Keratinocyte (primary cell): ENCODE measurements around the gene ACTR2. TPM values are rescaled to one million over a fixed set of nuclear protein-coding genes. Genes with fewer than 3 reads are reported as not detected.
"Not testable (repeated sequence)": the region's sequence is repeated elsewhere in the genome, so short reads cannot be mapped to it uniquely, and the experiment has no call there.

Source experiments
- DNase-seq: peaks from one replicate; pipeline ENCODE4 v3.0.0-alpha.2; 2011; ENCODE audit warnings: low read depth, missing footprints, low spot score
- FAIRE-seq: peaks from 2 replicates; lab custom pipeline; 2011; peaks lifted over from hg19 to GRCh38; lab: Jason Lieb, UNC
- H2AFZ ChIP-seq: 2 replicates; pipeline ENCODE4 v1.6.0; 2012; ENCODE audit warnings: low read length, control low read depth, inconsistent platforms; ENCODE audit not compliant: control insufficient read depth
- H3K27ac ChIP-seq: 2 replicates; pipeline ENCODE4 v1.5.1; 2011; ENCODE audit warnings: low read length; ENCODE audit not compliant: control insufficient read depth, insufficient read depth
- H3K27me3 ChIP-seq: 3 replicates; pipeline ENCODE4 v1.6.0; 2011; ENCODE audit warnings: low read length; ENCODE audit not compliant: control insufficient read depth, insufficient read depth; ENCODE audit errors: extremely low read depth
- H3K36me3 ChIP-seq, 2 experiments: 2 replicates in 1 of 2; 3 replicates in 1 of 2; pipeline ENCODE4 v1.5.1; 2011; ENCODE audit warnings: low read length in 2 of 2, mild to moderate bottlenecking in 1 of 2; ENCODE audit not compliant: control insufficient read depth in 2 of 2, insufficient read depth in 2 of 2; ENCODE audit errors: extremely low read depth in 1 of 2
- H3K4me1 ChIP-seq: 3 replicates; pipeline ENCODE4 v1.5.1; 2011; ENCODE audit warnings: low read length; ENCODE audit not compliant: control insufficient read depth, insufficient read depth; ENCODE audit errors: extremely low read depth
- H3K4me2 ChIP-seq: 3 replicates; pipeline ENCODE4 v1.6.0; 2011; ENCODE audit warnings: low read depth, low read length; ENCODE audit not compliant: control insufficient read depth, insufficient read depth; ENCODE audit errors: extremely low read depth
- H3K4me3 ChIP-seq, 3 experiments: fragments of 200-600 bp in 1 of 3; sonication (generic) in 1 of 3; 2 replicates in 2 of 3; 3 replicates in 1 of 3; pipeline ENCODE4 v1.5.1; 2011 to 2016; ENCODE audit warnings: low read length in 3 of 3, mild to moderate bottlenecking in 3 of 3, control low read depth in 2 of 3, inconsistent platforms in 1 of 3, low read depth in 1 of 3, mixed read lengths in 1 of 3, mixed run types in 1 of 3, moderate library complexity in 1 of 3; ENCODE audit not compliant: control insufficient read depth in 2 of 3, insufficient read depth in 2 of 3; ENCODE audit errors: extremely low read depth in 1 of 3
- H3K79me2 ChIP-seq: 2 replicates; pipeline ENCODE4 v1.6.0; 2012; ENCODE audit warnings: low read length; ENCODE audit not compliant: control insufficient read depth, insufficient read depth
- H3K9ac ChIP-seq: 3 replicates; pipeline ENCODE4 v1.6.0; 2011; ENCODE audit warnings: low read length; ENCODE audit not compliant: control insufficient read depth, insufficient read depth; ENCODE audit errors: extremely low read depth
- H3K9me1 ChIP-seq: 3 replicates; pipeline ENCODE4 v1.6.0; 2011; ENCODE audit warnings: low read length; ENCODE audit not compliant: control insufficient read depth, insufficient read depth; ENCODE audit errors: extremely low read depth
- H3K9me3 ChIP-seq: 2 replicates; pipeline ENCODE4 v1.5.1; 2012; ENCODE audit warnings: low read depth, low read length; ENCODE audit not compliant: control insufficient read depth
- H4K20me1 ChIP-seq: 3 replicates; pipeline ENCODE4 v1.6.0; 2011; ENCODE audit warnings: low read length; ENCODE audit not compliant: control insufficient read depth, insufficient read depth; ENCODE audit errors: extremely low read depth
- EZH2 ChIP-seq: IDR thresholded peaks from one replicate; pipeline ENCODE4 v1.6.1; 2012; ENCODE audit warnings: inconsistent platforms, mild to moderate bottlenecking, low read length, moderate library complexity
- dilution Hi-C: fragments of 300-500 bp; cut with MboI; formaldehyde crosslinking; loops from one replicate; pipeline ENCODE4 v1.7.0; 2020; ENCODE audit warnings: low sequenced_read_pairs; ENCODE audit not compliant: extremely low pct_ligation_motif_present
- polyA plus RNA-seq, 5 experiments: library from polyadenylated mRNA; depleted of rRNA in 3 of 5; stranded (reverse) in 3 of 5; stranded (forward) in 1 of 5; unstranded in 1 of 5; fragments of >200 nt; gene quantifications; 1 replicate in 1 of 5; 2 replicates in 3 of 5; 3 replicates in 1 of 5; pipeline versions ENCODE4 v1.2.1 to v1.2.3, GENCODE V29; 2011 to 2012; ENCODE audit warnings: missing spikeins in 2 of 5, low read depth in 1 of 5, low replicate concordance in 1 of 5
- TF ChIP-seq, protein P1 (sequence below), 3 experiments: IDR thresholded peaks in 1 of 3; conservative IDR thresholded peaks in 1 of 3; optimal IDR thresholded peaks in 1 of 3; 2 replicates in 2 of 3; 3 replicates in 1 of 3; pipeline versions ENCODE3 to v1.5.1; 2011; ENCODE audit warnings: low read length in 3 of 3, mild to moderate bottlenecking in 3 of 3, moderate library complexity in 2 of 3, control low read depth in 1 of 3, inconsistent platforms in 1 of 3; ENCODE audit not compliant: insufficient read depth in 2 of 3; ENCODE audit errors: extremely low read depth in 1 of 3

Gene ACTR2
- polyA plus RNA-seq, 1 donor (not counting 4 experiments of a cell fraction or from before 2014, with no cell fraction given), result 257 TPM

DNA sequence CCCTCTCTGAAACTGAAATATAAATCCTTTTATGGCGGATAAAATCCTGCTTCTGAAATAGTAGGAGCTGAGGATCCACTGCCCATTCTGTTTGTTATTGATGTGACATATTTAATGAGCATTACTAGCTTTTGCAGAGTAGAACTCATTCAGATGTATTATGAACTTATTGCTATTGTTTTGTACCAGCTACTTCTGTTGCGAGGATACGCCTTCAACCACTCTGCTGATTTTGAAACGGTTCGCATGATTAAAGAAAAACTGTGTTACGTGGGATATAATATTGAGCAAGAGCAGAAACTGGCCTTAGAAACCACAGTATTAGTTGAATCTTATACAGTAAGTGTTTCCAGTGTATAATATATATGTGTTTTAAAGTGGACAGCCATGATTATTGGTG, 27.7 kb downstream of the ACTR2 start:
- no peak overlapping the region for H3K9ac ChIP-seq
- no peaks in the 10 kb centered on the region for H3K27me3 ChIP-seq
- H3K9me3 ChIP-seq, result no peaks in the 10 kb centered on the region
- H3K9me1 ChIP-seq, result no peaks in the 10 kb centered on the region
- H3K4me2 ChIP-seq, result no peak overlapping the region
- peaks cover 41% of the 10 kb centered on the region for H3K79me2 ChIP-seq
- no peaks in the 10 kb centered on the region for H3K4me1 ChIP-seq
- H2AFZ ChIP-seq, result no peak overlapping the region
- no peak for DNase-seq
- H4K20me1 ChIP-seq, result peaks cover 2% of the 10 kb centered on the region
- H3K36me3 ChIP-seq, result peaks cover 6 to 10% of the 10 kb centered on the region in 2 experiments
- dilution Hi-C loops, result no loop called here
- FAIRE-seq, result peak; percentile 49
- no peak overlapping the region for H3K4me3 ChIP-seq
- no peak for TF ChIP-seq EZH2
- TF ChIP-seq, protein P1, sequence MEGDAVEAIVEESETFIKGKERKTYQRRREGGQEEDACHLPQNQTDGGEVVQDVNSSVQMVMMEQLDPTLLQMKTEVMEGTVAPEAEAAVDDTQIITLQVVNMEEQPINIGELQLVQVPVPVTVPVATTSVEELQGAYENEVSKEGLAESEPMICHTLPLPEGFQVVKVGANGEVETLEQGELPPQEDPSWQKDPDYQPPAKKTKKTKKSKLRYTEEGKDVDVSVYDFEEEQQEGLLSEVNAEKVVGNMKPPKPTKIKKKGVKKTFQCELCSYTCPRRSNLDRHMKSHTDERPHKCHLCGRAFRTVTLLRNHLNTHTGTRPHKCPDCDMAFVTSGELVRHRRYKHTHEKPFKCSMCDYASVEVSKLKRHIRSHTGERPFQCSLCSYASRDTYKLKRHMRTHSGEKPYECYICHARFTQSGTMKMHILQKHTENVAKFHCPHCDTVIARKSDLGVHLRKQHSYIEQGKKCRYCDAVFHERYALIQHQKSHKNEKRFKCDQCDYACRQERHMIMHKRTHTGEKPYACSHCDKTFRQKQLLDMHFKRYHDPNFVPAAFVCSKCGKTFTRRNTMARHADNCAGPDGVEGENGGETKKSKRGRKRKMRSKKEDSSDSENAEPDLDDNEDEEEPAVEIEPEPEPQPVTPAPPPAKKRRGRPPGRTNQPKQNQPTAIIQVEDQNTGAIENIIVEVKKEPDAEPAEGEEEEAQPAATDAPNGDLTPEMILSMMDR (optimal IDR thresholded peaks at IDR 0.05 in 1 of 3, IDR thresholded peaks at IDR 0.05 in 1 of 3, conservative IDR thresholded peaks at IDR 0.05 in 1 of 3; ENCODE audit: extremely low read depth in 1 of 3, insufficient read depth in 2 of 3, low read length in 3 of 3), result no peak
- no peak overlapping the region for H3K27ac ChIP-seq

GRCh38 chr2:65256054-65256453, 28.4 kb downstream of the ACTR2 start:
- no peak for TF ChIP-seq EZH2
- TF ChIP-seq, protein P1 (optimal IDR thresholded peaks at IDR 0.05 in 1 of 3, IDR thresholded peaks at IDR 0.05 in 1 of 3, conservative IDR thresholded peaks at IDR 0.05 in 1 of 3; ENCODE audit: extremely low read depth in 1 of 3, insufficient read depth in 2 of 3, low read length in 3 of 3), result no peak
- Histone ChIP-seq H2AFZ (no peak overlapping the region), H3K79me2 (peaks cover 45% of the 10 kb centered on the region), H3K36me3 (peaks cover 7 to 10% of the 10 kb centered on the region in 2 experiments), H3K27me3 (no peaks in the 10 kb centered on the region), H3K4me1 (no peaks in the 10 kb centered on the region), H3K4me2 (no peak overlapping the region), H3K9me3 (no peaks in the 10 kb centered on the region), H4K20me1 (peaks cover 2% of the 10 kb centered on the region), H3K4me3 (no peak overlapping the region), H3K9ac (no peak overlapping the region), H3K9me1 (no peaks in the 10 kb centered on the region), H3K27ac (no peak overlapping the region)
- FAIRE-seq (no peak), DNase-seq (no peak)
- dilution Hi-C loops, result no loop called here

GRCh38 chr2:65257866-65258265, 30.2 kb downstream of the ACTR2 start:
- DNase-seq, H3K9ac ChIP-seq, H4K20me1 ChIP-seq, H3K27ac ChIP-seq, H3K9me1 ChIP-seq, H3K9me3 ChIP-seq, FAIRE-seq, dilution Hi-C loops, H3K27me3 ChIP-seq, H3K4me1 ChIP-seq, H3K4me3 ChIP-seq, H3K4me2 ChIP-seq, H2AFZ ChIP-seq: not testable (repeated sequence)
- Histone ChIP-seq H3K36me3 (peaks cover 7 to 15% of the 10 kb centered on the region in 2 experiments), H3K79me2 (peaks cover 54% of the 10 kb centered on the region)
